CD4-positive, CD25-positive, alpha-beta regulatory T cell (primary cell): ENCODE results near the gene TMEM132A. TPM values are rescaled to one million over a fixed set of nuclear protein-coding genes. Genes with fewer than 3 reads are reported as not detected.

Source experiments
- ATAC-seq, 2 donors: fragments of 150-1000 bp; cut with Tn5 transposase; one replicate each; pipeline ENCODE4 v1.10.0; 2021; ENCODE audit warnings: low read depth in 2 of 2, moderate number of reproducible peaks in 2 of 2, moderate library complexity in 1 of 2
- DNase-seq, 3 donors: peaks; one replicate each; pipeline versions ENCODE4 v3.0.0 to v3.0.0-alpha.2; 2012 to 2022; ENCODE audit warnings: mixed read lengths in 1 of 3
- H3K27ac ChIP-seq: one replicate; pipeline ENCODE4 v1.7.0; 2013; ENCODE audit warnings: mild to moderate bottlenecking, low read length; ENCODE audit not compliant: insufficient read depth, poor library complexity, severe bottlenecking
- H3K27me3 ChIP-seq: one replicate; pipeline ENCODE4 v1.7.0; 2013; ENCODE audit warnings: low read length; ENCODE audit not compliant: control insufficient read depth, insufficient read depth
- H3K36me3 ChIP-seq: one replicate; pipeline ENCODE4 v1.7.0; 2013; ENCODE audit warnings: mild to moderate bottlenecking, low read length, moderate library complexity; ENCODE audit not compliant: control insufficient read depth, insufficient read depth
- H3K4me1 ChIP-seq: 2 replicates; pipeline ENCODE4 v1.7.0; 2013; ENCODE audit warnings: mild to moderate bottlenecking, low read length; ENCODE audit not compliant: insufficient read depth, control insufficient read depth, poor library complexity, severe bottlenecking
- H3K4me3 ChIP-seq: one replicate; pipeline ENCODE4 v1.7.0; 2013; ENCODE audit warnings: low read depth, mild to moderate bottlenecking, low read length, moderate library complexity
- H3K9me3 ChIP-seq, 2 experiments: 1 replicate in 1 of 2; 2 replicates in 1 of 2; pipeline ENCODE4 v1.7.0; 2013; ENCODE audit warnings: low read length in 2 of 2, mild to moderate bottlenecking in 1 of 2, moderate library complexity in 1 of 2; ENCODE audit not compliant: control insufficient read depth in 2 of 2
- H3K27ac Mint-ChIP-seq, 3 donors: one replicate each; pipeline ENCODE4 v1.8.0; 2020 to 2022; ENCODE audit warnings: mild to moderate bottlenecking in 3 of 3, mixed read lengths in 3 of 3, moderate library complexity in 2 of 3
- H3K27me3 Mint-ChIP-seq: one replicate; pipeline ENCODE4 v1.8.0; 2022; ENCODE audit warnings: mild to moderate bottlenecking, mixed read lengths
- H3K36me3 Mint-ChIP-seq: one replicate; pipeline ENCODE4 v1.8.0; 2020; ENCODE audit warnings: mixed read lengths
- H3K4me1 Mint-ChIP-seq, 4 donors: one replicate each; pipeline ENCODE4 v1.8.0; 2020 to 2022; ENCODE audit warnings: mixed read lengths in 4 of 4, mild to moderate bottlenecking in 1 of 4
- H3K4me3 Mint-ChIP-seq, 4 donors: one replicate each; pipeline ENCODE4 v1.8.0; 2020 to 2022; ENCODE audit warnings: mild to moderate bottlenecking in 4 of 4, mixed read lengths in 4 of 4, moderate library complexity in 3 of 4
- H3K9me3 Mint-ChIP-seq, 7 donors: one replicate each; pipeline ENCODE4 v1.8.0; 2020 to 2022; ENCODE audit warnings: mixed read lengths in 7 of 7, mild to moderate bottlenecking in 3 of 7, moderate library complexity in 2 of 7
- polyA plus RNA-seq, 4 donors: library from polyadenylated mRNA; unstranded; fragments of 300-500 nt; fragmentation: Illumina TruSeq; gene quantifications; one replicate each; pipeline ENCODE4 v1.2.3, GENCODE V29; 2021
- total RNA-seq: library from RNA; stranded (reverse); gene quantifications from one replicate; pipeline ENCODE4 v1.2.3, GENCODE V29; 2022

TMEM132A gene
- total and polyA plus RNA-seq, 5 donors from 2014 or later: not detected

DNA sequence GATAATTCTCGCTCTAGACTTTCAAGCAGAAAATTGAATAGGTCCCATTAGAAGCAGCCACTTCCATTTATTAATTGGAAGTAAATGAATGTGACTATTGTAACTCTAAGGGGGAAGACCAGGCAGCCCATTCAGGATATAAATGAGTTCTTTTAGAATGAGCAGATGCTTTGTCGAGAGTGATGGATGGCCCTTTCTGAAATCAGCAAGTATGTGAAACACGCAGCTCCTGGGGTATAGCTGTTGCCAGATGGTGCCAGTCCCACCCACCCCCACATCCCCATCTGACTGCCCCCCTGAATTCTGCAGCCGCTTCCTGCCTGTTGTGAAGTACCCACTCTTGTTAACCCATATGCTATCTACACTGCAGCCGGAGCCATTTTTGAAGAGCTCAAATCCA is 24.0 kb downstream of the TMEM132A start:
- no peak overlapping the region for H3K4me3 Mint-ChIP-seq
- H3K36me3 Mint-ChIP-seq: no peaks in the 10 kb centered on the region
- peaks cover 0 to 21% (median 3%) of the 10 kb centered on the region in 4 donors for H3K4me1 Mint-ChIP-seq
- ATAC-seq: no peak
- Histone ChIP-seq H3K36me3 (no peaks in the 10 kb centered on the region), H3K27me3 (peaks cover 4% of the 10 kb centered on the region), H3K27ac (no peak overlapping the region), H3K9me3 (no peaks in the 10 kb centered on the region), H3K4me1 (peaks cover 12% of the 10 kb centered on the region), H3K4me3 (no peak overlapping the region)
- H3K27ac Mint-ChIP-seq: no peak overlapping the region
- peaks cover 41% of the 10 kb centered on the region for H3K27me3 Mint-ChIP-seq
- no peak for DNase-seq
- H3K9me3 Mint-ChIP-seq: peaks cover 0 to 1% (median 0%) of the 10 kb centered on the region in 7 donors

DNA sequence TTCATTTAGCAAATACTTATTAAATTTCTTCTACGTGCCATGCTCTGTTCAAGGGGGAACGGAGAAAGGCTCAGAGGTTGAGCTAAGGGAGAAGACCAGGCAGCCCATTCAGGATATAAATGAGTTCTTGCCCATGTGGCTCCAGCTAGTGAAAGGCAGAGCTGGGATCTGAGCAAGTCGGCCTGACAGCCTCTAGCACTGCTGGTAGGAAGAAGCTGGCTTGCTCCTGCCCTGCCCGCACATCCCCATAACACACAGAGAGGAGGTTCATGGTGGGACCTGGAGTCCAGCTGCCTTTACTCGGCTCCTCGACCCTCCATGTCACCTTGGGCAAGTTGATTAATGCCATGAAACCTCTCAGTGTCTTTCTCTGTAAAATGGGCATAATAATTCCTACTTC is 25.8 kb downstream of the TMEM132A start:
- Histone ChIP-seq H3K36me3 (no peaks in the 10 kb centered on the region), H3K27me3 (peaks cover 5% of the 10 kb centered on the region), H3K9me3 (no peaks in the 10 kb centered on the region), H3K4me1 (peaks cover 12% of the 10 kb centered on the region), H3K4me3 (no peak overlapping the region), H3K27ac (no peak overlapping the region)
- H3K27ac Mint-ChIP-seq: no peak overlapping the region
- peaks cover 0 to 21% (median 4%) of the 10 kb centered on the region in 4 donors for H3K4me1 Mint-ChIP-seq
- ATAC-seq (no peak), DNase-seq (no peak)
- H3K36me3 Mint-ChIP-seq: no peaks in the 10 kb centered on the region
- peaks cover 42% of the 10 kb centered on the region for H3K27me3 Mint-ChIP-seq
- H3K9me3 Mint-ChIP-seq: peaks cover 0 to 1% (median 0%) of the 10 kb centered on the region in 7 donors
- no peak overlapping the region for H3K4me3 Mint-ChIP-seq

DNA sequence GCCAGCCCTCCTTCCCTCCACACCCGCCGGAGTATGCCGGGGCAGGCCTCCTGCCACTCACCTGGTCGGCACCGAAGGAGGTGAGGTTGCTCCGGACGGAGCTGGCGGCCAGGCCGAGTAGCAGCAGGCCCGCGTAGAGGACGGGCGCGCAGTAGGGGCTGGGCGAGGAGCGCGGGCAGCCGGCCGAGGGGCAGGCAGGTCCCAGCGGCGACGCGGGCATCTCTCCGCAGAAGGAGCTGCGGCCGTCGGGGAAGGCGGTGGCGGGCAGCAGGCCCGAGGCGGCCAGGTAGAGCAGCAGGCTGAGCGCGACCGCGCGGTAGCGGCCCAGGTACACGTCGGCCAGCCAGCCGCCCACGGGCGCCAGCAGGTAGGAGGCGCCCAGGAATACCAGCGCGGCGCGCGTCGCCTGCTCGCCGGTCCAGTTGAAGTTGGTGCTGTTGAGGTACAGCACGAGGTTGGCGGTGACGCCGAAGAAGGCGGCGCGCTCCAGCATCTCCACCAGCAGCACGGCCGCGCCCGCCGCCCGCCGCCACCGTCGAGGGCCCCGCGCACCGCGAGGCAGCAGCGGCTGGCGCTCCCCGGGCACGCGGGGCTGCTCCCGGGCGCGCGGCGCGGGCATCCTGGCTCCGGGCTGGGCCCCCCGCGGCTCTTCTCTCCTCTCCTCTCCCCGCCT is 26.8 kb downstream of the TMEM132A start:
- H3K27ac Mint-ChIP-seq: no peak overlapping the region
- peak in 2 of 3 donors; percentile 9 to 29 for DNase-seq
- H3K27me3 Mint-ChIP-seq: peaks cover 37% of the 10 kb centered on the region

DNA sequence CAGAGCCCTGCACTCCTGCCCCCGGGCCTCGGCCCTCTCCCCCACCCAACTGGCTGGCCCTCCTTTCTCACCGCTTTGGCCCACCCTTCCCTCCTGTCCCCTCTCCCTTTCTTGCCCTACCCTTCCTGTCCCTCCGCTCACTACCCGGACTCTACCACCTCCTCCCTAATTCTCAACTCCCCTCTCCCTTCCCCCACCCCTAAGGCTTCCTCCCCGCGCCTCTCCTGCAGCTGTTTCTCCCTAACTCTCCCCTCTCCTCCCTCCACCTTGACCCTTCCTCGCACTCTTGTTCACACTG is 27.3 kb downstream of the TMEM132A start:
- H3K36me3 ChIP-seq: no peaks in the 10 kb centered on the region
- H3K4me3 ChIP-seq: no peak overlapping the region
- H3K36me3 Mint-ChIP-seq: no peaks in the 10 kb centered on the region
- DNase-seq (no peak), ATAC-seq (no peak)
- peaks cover 12% of the 10 kb centered on the region for H3K4me1 ChIP-seq
- peaks cover 0 to 20% (median 4%) of the 10 kb centered on the region in 4 donors for H3K4me1 Mint-ChIP-seq
- H3K27me3 ChIP-seq: peaks cover 5% of the 10 kb centered on the region
- peaks cover 0 to 1% (median 0%) of the 10 kb centered on the region in 7 donors for H3K9me3 Mint-ChIP-seq
- H3K27me3 Mint-ChIP-seq: peaks cover 36% of the 10 kb centered on the region
- peak overlapping the region in 2 of 4 donors; percentile 74 to 80 for H3K4me3 Mint-ChIP-seq
- no peak overlapping the region for H3K27ac ChIP-seq
- no peaks in the 10 kb centered on the region for H3K9me3 ChIP-seq
- H3K27ac Mint-ChIP-seq: no peak overlapping the region

More for the DNA sequence above, 26.8 kb downstream of the TMEM132A start:
- no peaks in the 10 kb centered on the region for H3K9me3 ChIP-seq
- H3K27ac ChIP-seq: no peak overlapping the region
- Mint-ChIP-seq H3K36me3 (no peaks in the 10 kb centered on the region), H3K9me3 (peaks cover 0 to 1% (median 0%) of the 10 kb centered on the region in 7 donors), H3K4me3 (no peak overlapping the region), H3K4me1 (peaks cover 0 to 20% (median 4%) of the 10 kb centered on the region in 4 donors)
- H3K4me1 ChIP-seq: peaks cover 12% of the 10 kb centered on the region
- no peaks in the 10 kb centered on the region for H3K36me3 ChIP-seq
- H3K4me3 ChIP-seq: no peak overlapping the region
- peak in 1 of 2 donors; percentile 15 for ATAC-seq
- H3K27me3 ChIP-seq: peaks cover 5% of the 10 kb centered on the region

DNA sequence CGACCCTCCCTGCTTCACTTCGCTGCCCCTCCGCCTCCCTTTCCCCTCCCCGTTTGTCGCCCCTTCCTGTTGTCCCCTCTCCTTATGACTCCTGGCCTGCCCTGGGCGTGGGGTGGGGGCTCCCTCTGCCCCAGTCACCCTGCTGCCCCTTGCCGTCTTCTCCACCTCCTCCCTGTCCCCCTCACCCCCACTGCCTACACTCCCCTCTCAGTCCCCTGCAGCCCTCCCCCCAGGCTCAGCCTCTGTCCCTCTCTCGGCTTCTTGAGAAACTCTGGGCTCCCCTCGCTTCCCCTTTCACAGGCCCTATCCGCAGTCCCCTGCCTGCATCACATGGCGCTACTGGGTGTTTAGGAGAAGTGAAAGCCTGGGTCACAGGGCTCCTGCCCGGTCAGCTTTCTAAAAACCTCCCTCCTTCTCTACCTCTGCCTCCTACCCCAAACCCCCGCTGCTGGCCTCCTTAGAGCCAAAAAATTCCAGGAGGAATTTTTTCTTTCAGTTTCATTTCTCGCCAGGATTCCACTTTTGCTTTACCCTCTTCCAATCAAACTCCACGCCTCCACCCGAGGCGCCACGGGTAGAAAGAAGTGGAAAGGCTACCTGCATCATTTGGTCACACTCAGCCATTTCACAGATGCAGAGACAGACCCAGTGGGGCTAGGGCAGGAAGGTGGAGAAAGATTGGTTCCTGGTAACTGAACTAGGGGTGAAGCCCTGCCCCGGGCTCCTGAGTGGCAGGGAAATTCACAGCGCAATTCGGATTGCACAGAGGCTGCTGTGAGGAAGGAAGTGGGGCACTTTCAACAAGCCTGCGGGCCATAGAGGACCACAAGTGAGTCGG is 27.9 kb downstream of the TMEM132A start, which contains the start of gene SLC15A3:
Gene SLC15A3 (minus strand): TSS at position 273 of the 838 bp plus-strand sequence. CDS start 625 bp downstream, outside the sequence.
- Histone ChIP-seq H3K4me3 (no peak within 1 kb of the TSS), H3K36me3 (no peaks in the 10 kb centered on the region), H3K9me3 (no peaks in the 10 kb centered on the region), H3K4me1 (peaks cover 12% of the 10 kb centered on the region), H3K27ac (no peak within 1 kb of the TSS), H3K27me3 (peaks cover 5% of the 10 kb centered on the region)
- peaks cover 41% of the 10 kb centered on the region for H3K27me3 Mint-ChIP-seq
- H3K4me1 Mint-ChIP-seq: peaks cover 0 to 20% (median 4%) of the 10 kb centered on the region in 4 donors
- H3K9me3 Mint-ChIP-seq: peaks cover 0 to 1% (median 0%) of the 10 kb centered on the region in 7 donors
- ATAC-seq (peak; percentile 63 to 66), DNase-seq (peak in 1 of 3 donors; percentile 14)
- H3K4me3 Mint-ChIP-seq: peak within 1 kb of the TSS in 3 of 4 donors; percentile 35 to 80 (median 74)
- peak within 1 kb of the TSS in 2 of 3 donors; percentile 42 to 69 for H3K27ac Mint-ChIP-seq
- H3K36me3 Mint-ChIP-seq: no peaks in the 10 kb centered on the region

DNA sequence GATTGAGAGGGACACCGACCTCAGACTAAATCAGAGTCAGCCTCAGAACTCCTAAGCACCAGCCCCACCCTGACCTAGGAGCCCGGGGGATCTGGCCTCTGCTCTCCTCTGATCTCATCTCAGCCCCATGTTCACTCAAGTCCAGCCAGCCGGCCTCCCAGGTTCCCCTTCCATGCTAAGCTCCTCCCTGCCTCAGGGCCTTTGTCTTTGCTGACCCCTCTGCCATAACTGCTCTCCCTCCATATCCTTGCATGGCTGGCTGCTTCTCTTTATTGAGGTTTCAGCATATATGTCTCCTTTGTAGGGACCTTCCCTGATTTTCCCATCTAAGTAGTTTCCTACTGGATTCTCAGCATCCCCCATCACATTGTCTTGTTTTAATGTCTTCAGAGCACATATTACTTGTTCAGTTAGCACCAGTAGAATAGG is 28.5 kb downstream of the TMEM132A start:
- H3K36me3 ChIP-seq: no peaks in the 10 kb centered on the region
- H3K27ac ChIP-seq: no peak overlapping the region
- peaks cover 5% of the 10 kb centered on the region for H3K27me3 ChIP-seq
- Mint-ChIP-seq H3K4me1 (peaks cover 0 to 20% (median 4%) of the 10 kb centered on the region in 4 donors), H3K36me3 (no peaks in the 10 kb centered on the region), H3K4me3 (peak overlapping the region in 1 of 4 donors; percentile 28), H3K9me3 (peaks cover 0 to 1% (median 0%) of the 10 kb centered on the region in 7 donors), H3K27ac (peak overlapping the region in 1 of 3 donors; percentile 26), H3K27me3 (peaks cover 47% of the 10 kb centered on the region)
- ATAC-seq: no peak
- no peaks in the 10 kb centered on the region for H3K9me3 ChIP-seq
- DNase-seq: no peak
- peaks cover 12% of the 10 kb centered on the region for H3K4me1 ChIP-seq
- no peak overlapping the region for H3K4me3 ChIP-seq

DNA sequence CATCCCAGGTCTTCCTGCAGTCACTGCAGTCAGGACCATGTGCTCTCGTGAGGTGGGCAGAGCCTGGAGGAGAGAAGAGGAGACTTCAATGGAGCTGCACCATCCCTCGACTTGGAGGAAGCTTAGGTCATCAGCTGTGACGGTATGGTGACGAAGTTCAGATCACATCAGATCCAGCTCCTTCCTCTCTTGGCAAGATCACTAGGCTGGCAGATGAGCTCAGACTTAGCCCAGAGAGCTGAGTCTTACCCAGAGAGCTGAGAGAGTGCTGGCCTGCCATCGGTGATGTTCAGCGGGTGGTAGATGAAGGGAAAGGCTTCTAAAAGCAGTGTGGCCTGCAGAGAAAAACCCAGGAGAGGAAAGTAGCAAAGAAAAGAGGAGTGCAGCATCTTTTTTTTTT is 29.5 kb downstream of the TMEM132A start:
- no peak overlapping the region for H3K27ac ChIP-seq
- ATAC-seq (no peak), DNase-seq (no peak)

More for the DNA sequence above, 29.5 kb downstream of the TMEM132A start:
- Mint-ChIP-seq H3K4me3 (no peak overlapping the region), H3K27ac (peak overlapping the region in 1 of 3 donors; percentile 84), H3K4me1 (peaks cover 0 to 20% (median 4%) of the 10 kb centered on the region in 4 donors), H3K27me3 (peaks cover 52% of the 10 kb centered on the region), H3K9me3 (peaks cover 0 to 1% (median 0%) of the 10 kb centered on the region in 7 donors), H3K36me3 (no peaks in the 10 kb centered on the region)
- Histone ChIP-seq H3K27me3 (peaks cover 5% of the 10 kb centered on the region), H3K4me1 (peaks cover 12% of the 10 kb centered on the region), H3K9me3 (no peaks in the 10 kb centered on the region), H3K36me3 (no peaks in the 10 kb centered on the region), H3K4me3 (no peak overlapping the region)
